Measurements from ENCODE around the gene NDUFAF5.

NDUFAF5 gene

DNA sequence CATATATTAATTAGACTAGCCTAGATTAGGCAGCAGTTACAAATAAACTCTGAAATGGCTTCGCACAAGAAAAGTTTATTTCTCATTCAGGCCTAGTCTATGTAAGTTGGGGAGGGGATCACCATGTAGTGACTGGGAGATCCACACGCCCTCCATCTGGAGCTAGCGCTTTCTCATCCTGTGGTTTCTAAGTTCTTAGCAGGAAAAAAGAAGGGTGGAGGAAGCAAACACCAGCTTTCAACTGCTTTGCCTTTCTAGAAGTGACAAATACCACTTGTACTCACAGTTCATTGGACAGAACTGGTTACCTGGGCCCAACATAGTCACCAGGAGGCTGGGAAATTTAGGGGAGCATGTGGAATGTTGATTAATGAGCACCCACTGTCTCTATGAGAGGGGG lies 46.6 kb downstream of the NDUFAF5 start:
- DNase-seq (ENCODE audit: low read depth): no peak
- no peak overlapping the region for H3K4me3 ChIP-seq (ENCODE audit: control insufficient read depth, low read depth, low read length)
- TF ChIP-seq, protein P1, sequence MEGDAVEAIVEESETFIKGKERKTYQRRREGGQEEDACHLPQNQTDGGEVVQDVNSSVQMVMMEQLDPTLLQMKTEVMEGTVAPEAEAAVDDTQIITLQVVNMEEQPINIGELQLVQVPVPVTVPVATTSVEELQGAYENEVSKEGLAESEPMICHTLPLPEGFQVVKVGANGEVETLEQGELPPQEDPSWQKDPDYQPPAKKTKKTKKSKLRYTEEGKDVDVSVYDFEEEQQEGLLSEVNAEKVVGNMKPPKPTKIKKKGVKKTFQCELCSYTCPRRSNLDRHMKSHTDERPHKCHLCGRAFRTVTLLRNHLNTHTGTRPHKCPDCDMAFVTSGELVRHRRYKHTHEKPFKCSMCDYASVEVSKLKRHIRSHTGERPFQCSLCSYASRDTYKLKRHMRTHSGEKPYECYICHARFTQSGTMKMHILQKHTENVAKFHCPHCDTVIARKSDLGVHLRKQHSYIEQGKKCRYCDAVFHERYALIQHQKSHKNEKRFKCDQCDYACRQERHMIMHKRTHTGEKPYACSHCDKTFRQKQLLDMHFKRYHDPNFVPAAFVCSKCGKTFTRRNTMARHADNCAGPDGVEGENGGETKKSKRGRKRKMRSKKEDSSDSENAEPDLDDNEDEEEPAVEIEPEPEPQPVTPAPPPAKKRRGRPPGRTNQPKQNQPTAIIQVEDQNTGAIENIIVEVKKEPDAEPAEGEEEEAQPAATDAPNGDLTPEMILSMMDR (conservative IDR thresholded peaks at IDR 0.05; ENCODE audit: control insufficient read depth, insufficient read depth, low read depth, low read length): no peak

DNA sequence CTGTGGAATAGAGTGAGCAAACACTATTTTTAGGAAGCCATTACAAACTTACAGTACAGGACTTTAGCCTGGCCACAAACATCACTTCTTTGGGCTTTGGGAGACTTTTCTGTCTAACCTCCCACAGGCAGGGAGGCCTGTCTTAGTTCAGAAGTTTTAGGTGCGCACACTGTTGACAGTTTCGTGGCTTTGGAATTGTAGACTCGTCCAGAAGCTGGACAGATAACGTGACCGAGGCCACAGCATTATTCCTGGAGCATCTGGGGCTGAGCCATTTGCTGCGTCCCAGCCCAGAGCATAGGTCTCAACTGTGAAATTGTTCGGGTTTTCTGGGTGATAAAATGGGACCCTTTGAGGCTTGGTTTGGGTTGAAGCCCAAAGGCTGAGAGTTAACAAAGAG lies 53.8 kb downstream of the NDUFAF5 start:
- DNase-seq (ENCODE audit: low read depth): no peak
- no peak overlapping the region for H3K4me3 ChIP-seq (ENCODE audit: control insufficient read depth, low read depth, low read length)
- TF ChIP-seq, protein P1 (conservative IDR thresholded peaks at IDR 0.05; ENCODE audit: control insufficient read depth, insufficient read depth, low read depth, low read length): no peak

DNA sequence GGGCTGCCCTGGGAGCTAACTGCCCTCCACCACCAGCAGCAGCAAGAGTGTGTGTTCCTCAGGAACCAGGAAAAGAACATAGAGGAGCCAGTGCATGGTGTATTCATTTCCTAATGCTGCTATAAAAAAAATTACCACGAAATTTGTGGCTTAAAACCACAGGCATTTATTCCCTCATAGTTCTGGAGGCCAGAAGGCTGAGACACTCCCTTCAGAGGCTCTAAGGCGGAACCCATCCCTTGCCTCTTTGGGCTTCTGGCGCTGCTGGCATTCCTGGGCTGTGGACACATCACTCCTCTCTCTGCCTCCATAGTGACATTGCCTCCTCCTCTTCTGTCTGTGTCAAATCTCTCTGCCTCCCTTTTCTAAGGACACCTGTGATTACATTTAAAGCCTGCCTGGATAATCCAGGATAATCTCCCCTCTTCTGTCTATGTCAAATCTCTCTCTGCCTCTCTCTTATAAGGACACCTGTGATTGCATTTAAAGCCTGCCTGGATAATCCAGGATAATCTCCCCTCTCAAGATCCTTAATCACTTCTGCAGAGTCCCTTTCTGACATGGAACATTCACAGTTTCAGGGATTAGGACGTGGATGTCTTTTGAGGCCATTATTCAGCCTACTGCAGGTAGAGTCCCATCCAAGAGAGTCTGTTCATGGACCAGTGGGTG lies 54.7 kb downstream of the NDUFAF5 start:
- DNase-seq (ENCODE audit: low read depth): peak; percentile 64
- TF ChIP-seq, protein P1 (conservative IDR thresholded peaks at IDR 0.05; ENCODE audit: control insufficient read depth, insufficient read depth, low read depth, low read length): no peak
- no peak overlapping the region for H3K4me3 ChIP-seq (ENCODE audit: control insufficient read depth, low read depth, low read length)

DNA sequence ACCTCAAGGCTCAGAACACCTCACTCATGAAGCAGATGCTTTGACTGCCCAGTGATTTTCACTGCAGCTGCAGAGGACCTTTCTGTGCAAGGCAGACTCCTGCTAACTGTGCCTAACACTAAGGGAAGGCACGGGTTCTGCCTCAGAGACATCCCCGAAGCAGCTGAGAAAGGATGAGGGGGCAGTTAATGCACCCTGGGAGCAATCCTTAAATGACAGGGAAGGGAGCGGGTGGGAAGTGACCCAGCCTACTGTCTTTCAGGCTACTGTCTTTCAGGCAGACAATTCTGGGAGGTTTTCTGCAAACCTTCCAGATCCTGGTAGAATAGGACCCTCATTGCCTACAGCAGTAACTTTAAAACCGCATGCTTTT lies 55.3 kb downstream of the NDUFAF5 start:
- DNase-seq (ENCODE audit: low read depth): no peak
- TF ChIP-seq, protein P1 (conservative IDR thresholded peaks at IDR 0.05; ENCODE audit: control insufficient read depth, insufficient read depth, low read depth, low read length): no peak
- no peak overlapping the region for H3K4me3 ChIP-seq (ENCODE audit: control insufficient read depth, low read depth, low read length)

DNA sequence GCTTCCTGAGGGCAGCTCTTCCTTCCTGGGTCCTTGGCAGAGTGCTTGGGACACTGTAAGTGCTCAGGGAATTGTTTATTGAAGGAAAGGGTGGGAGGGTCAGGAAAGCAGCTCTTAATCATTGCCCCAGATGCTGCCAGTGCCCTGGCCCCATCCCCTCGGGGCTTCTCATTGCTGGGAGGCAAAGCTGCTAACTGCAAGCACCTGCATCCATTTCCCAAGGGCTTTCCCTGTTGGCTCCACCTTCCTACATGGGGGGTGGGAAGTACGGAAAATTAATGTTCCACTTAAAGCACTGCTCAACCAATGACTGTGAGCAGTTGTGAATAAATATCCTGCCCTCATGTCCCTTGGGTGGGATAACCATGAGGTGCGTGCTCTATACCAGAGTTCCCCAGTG lies 56.4 kb downstream of the NDUFAF5 start:
- no peak for DNase-seq (ENCODE audit: low read depth)
- TF ChIP-seq, protein P1 (conservative IDR thresholded peaks at IDR 0.05; ENCODE audit: control insufficient read depth, insufficient read depth, low read depth, low read length): no peak
- no peak overlapping the region for H3K4me3 ChIP-seq (ENCODE audit: control insufficient read depth, low read depth, low read length)

DNA sequence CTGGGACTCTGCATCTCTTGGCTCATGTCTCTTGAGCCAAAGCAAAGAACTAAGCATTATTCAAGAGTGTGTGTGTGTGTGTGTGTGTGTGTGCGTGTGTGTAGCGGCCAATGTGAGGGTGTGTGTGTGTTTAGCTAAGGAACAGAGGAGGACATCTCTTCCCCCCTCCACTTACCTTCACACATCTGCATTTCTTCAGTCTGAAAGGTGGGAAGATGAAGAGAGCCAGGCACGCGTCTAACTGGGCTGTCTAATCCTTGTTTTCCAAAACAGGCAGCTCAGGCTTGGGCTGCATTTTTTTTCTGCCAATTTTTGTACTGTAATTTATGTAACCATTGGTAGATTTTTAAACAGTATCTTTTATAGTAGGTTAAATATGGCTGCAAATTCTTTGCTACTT lies 59.5 kb downstream of the NDUFAF5 start:
- DNase-seq (ENCODE audit: low read depth): no peak
- TF ChIP-seq, protein P1 (conservative IDR thresholded peaks at IDR 0.05; ENCODE audit: control insufficient read depth, insufficient read depth, low read depth, low read length): no peak
- H3K4me3 ChIP-seq (ENCODE audit: control insufficient read depth, low read depth, low read length): no peak overlapping the region

DNA sequence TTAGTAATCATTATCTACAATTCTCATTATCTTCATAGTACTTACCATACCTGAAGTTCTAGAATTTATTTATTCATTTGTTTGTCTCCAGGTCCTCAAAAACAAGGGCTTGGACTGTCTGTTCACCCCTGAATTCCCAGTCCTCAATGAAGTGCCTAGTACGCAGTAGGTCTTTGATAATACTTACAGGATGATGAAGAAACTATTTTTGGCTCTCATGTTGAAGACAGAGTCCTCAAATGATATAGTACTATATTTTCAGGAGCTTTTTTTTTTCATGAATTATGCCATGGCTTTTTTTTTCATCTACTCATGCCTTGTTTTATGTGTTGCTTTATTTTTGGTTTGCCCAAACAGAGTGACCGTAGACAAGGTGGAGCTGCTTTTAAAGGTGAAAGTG lies 66.5 kb downstream of the NDUFAF5 start:
- TF ChIP-seq, protein P1 (conservative IDR thresholded peaks at IDR 0.05; ENCODE audit: control insufficient read depth, insufficient read depth, low read depth, low read length): no peak

More for the DNA sequence above, 66.5 kb downstream of the NDUFAF5 start:
- H3K4me3 ChIP-seq (ENCODE audit: control insufficient read depth, low read depth, low read length): no peak overlapping the region
- no peak for DNase-seq (ENCODE audit: low read depth)

Measured in fibroblast of mammary gland (primary cell).